Neutrophil (primary cell): ENCODE results near the gene NMNAT2.

Source experiments
- H3K27ac ChIP-seq: fragments of 200-600 bp; sonication (generic); 2 replicates; pipeline ENCODE4 v1.5.1; 2016; ENCODE audit warnings: mild to moderate bottlenecking, moderate library complexity
- H3K27me3 ChIP-seq: fragments of 200-600 bp; sonication (generic); 2 replicates; pipeline ENCODE4 v1.6.0; 2016; ENCODE audit warnings: mild to moderate bottlenecking
- H3K36me3 ChIP-seq: fragments of 200-600 bp; sonication (generic); 2 replicates; pipeline ENCODE4 v1.5.1; 2017
- H3K4me1 ChIP-seq, 2 experiments: fragments of 200-600 bp in 1 of 2; sonication (generic) in 1 of 2; 1 replicate in 1 of 2; 2 replicates in 1 of 2; pipeline versions ENCODE4 v1.5.1 to v1.6.1; 2013 to 2016; ENCODE audit warnings: low read depth in 1 of 2, low read length in 1 of 2, mild to moderate bottlenecking in 1 of 2, moderate library complexity in 1 of 2; ENCODE audit not compliant: control insufficient read depth in 1 of 2, insufficient read depth in 1 of 2
- H3K4me3 ChIP-seq, 2 experiments: fragments of 200-600 bp in 1 of 2; sonication (generic) in 1 of 2; 1 replicate in 1 of 2; 2 replicates in 1 of 2; pipeline ENCODE4 v1.5.1; 2013 to 2016; ENCODE audit warnings: low read depth in 1 of 2, low read length in 1 of 2, mild to moderate bottlenecking in 1 of 2, moderate library complexity in 1 of 2
- H3K9me3 ChIP-seq: fragments of 200-600 bp; sonication (generic); 2 replicates; pipeline ENCODE4 v1.5.1; 2016
- TF ChIP-seq, protein P1 (sequence below): fragments of 200-600 bp; sonication (generic); IDR thresholded peaks from 2 replicates; pipeline ENCODE4 v1.5.1; 2016; ENCODE audit warnings: antibody characterized with exemption

Gene NMNAT2

DNA sequence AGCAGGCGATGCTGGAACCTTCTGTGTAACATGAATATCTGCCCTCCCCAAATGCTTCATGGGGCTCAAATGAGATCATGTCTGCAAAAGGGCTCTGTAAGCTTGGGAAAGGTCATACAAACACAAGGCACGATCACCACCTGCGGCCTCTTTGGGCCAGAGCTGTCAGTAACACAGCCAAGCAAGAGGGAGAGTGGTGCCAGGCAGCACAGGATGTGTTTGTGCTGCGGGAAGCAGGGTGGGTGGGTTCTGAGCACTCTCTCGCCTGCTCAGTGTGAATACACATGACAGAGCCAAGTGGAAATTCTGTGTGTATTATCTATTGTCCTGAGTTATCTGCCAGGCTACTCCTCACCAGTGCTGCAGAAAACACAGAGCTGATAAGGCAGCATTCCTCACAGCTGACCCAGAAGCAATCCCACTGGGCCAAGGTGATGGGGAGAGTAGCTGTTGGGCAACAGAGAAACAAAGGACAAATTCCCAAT is 130.9 kb downstream of the NMNAT2 start:
- TF ChIP-seq, protein P1, sequence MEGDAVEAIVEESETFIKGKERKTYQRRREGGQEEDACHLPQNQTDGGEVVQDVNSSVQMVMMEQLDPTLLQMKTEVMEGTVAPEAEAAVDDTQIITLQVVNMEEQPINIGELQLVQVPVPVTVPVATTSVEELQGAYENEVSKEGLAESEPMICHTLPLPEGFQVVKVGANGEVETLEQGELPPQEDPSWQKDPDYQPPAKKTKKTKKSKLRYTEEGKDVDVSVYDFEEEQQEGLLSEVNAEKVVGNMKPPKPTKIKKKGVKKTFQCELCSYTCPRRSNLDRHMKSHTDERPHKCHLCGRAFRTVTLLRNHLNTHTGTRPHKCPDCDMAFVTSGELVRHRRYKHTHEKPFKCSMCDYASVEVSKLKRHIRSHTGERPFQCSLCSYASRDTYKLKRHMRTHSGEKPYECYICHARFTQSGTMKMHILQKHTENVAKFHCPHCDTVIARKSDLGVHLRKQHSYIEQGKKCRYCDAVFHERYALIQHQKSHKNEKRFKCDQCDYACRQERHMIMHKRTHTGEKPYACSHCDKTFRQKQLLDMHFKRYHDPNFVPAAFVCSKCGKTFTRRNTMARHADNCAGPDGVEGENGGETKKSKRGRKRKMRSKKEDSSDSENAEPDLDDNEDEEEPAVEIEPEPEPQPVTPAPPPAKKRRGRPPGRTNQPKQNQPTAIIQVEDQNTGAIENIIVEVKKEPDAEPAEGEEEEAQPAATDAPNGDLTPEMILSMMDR = no peak
- Histone ChIP-seq H3K9me3 (no peaks in the 10 kb centered on the region), H3K4me1 (no peaks in the 10 kb centered on the region), H3K4me3 (no peak overlapping the region), H3K36me3 (no peaks in the 10 kb centered on the region), H3K27ac (no peak overlapping the region), H3K27me3 (no peaks in the 10 kb centered on the region)

DNA sequence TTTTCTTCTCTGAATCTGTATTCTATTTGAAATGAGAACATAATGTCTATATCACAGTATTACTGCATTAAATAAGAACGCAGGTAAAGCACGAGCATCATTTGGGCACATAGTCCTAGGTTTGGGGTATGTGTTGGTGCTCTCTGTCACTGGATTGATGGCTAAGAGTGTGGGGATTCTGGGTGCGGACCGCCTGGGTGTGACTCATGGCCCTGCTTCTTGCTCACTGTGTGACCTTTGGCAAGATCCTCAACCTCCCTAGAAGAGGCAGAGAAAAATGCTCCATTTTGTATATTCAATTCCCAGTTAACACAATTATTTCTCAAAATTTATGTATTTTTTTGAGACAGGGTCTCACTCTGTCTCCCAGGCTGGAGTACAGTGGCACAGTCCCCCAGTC is 132.4 kb downstream of the NMNAT2 start:
- no peaks in the 10 kb centered on the region for H3K27me3 ChIP-seq
- no peaks in the 10 kb centered on the region for H3K9me3 ChIP-seq
- no peaks in the 10 kb centered on the region for H3K36me3 ChIP-seq
- no peak overlapping the region for H3K27ac ChIP-seq
- TF ChIP-seq, protein P1 = no peak
- H3K4me3 ChIP-seq = no peak overlapping the region
- peaks cover 10 to 13% of the 10 kb centered on the region in 2 experiments for H3K4me1 ChIP-seq

DNA sequence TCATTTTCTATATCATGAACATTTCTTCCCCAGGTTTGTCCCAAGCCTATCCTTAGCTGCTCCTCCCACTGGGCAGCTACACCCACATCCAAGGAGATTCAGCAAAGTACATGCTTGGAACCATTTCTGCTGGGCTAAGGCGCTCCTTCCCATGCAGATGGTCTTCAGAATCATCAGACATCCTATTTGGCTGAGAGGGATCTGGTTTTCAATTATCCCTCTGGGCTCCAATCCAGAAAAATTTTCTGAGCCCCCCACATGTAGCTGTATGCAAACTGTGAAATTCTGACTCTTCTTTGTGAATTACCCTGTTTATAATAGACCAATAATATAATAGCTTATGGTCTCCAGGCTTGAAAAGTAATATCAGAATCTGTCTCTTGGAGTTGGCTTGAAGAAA is 132.9 kb downstream of the NMNAT2 start:
- no peak overlapping the region for H3K27ac ChIP-seq
- no peaks in the 10 kb centered on the region for H3K36me3 ChIP-seq
- H3K9me3 ChIP-seq = no peaks in the 10 kb centered on the region
- no peak overlapping the region for H3K4me3 ChIP-seq
- TF ChIP-seq, protein P1 = no peak
- H3K4me1 ChIP-seq = peaks cover 15 to 18% of the 10 kb centered on the region in 2 experiments
- H3K27me3 ChIP-seq = no peaks in the 10 kb centered on the region

DNA sequence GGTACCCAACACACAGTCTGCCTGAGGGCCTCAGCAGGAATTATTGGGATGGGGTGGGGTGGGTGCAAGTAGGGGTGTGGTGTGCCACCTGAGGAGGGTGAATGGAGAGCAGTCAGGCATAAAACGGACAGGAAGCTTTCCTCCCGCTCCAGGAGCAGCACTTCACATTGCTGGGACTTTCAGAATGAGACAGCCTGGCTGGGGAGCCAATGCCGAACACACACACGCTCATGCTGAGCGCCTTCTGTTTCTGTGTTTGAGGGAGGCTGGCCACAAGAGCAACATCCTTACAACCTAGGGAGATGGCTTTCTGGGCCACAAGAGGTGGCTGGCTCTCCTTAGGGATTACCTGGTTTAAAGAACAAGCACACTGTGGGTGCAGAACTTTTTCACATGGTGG is 134.1 kb downstream of the NMNAT2 start:
- H3K27me3 ChIP-seq = no peaks in the 10 kb centered on the region

DNA sequence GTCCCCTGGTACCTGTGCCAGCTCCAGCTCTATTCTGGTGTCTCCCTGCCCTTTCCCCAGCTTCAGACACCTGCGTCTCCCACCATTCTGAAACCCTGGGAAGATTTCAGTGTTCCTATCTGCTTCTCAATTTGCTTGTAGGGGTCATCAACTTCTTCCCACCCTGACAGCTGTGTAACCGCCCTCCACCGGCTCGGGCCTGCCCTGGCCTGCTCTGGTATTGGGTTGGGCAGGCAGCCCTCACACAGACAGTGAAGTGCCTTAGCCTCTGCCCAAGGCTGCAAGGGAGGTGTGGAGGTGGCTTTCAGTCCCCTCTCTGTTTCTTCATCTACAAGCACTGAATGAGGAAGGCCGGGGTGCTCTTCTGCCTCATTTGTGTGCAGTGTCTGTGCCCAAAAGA is 134.9 kb downstream of the NMNAT2 start:
- peaks cover 35 to 38% of the 10 kb centered on the region in 2 experiments for H3K4me1 ChIP-seq
- H3K27ac ChIP-seq = no peak overlapping the region
- no peaks in the 10 kb centered on the region for H3K27me3 ChIP-seq
- TF ChIP-seq, protein P1 = no peak
- no peaks in the 10 kb centered on the region for H3K36me3 ChIP-seq
- H3K9me3 ChIP-seq = no peaks in the 10 kb centered on the region
- no peak overlapping the region for H3K4me3 ChIP-seq

More for the DNA sequence above, 134.1 kb downstream of the NMNAT2 start:
- Histone ChIP-seq H3K9me3 (no peaks in the 10 kb centered on the region), H3K27ac (no peak overlapping the region), H3K4me3 (no peak overlapping the region), H3K36me3 (no peaks in the 10 kb centered on the region), H3K4me1 (peaks cover 27 to 30% of the 10 kb centered on the region in 2 experiments)
- TF ChIP-seq, protein P1 = no peak
